ENCODE measurements around the gene TRIM41. TPM values are rescaled to one million over a fixed set of nuclear protein-coding genes. Genes with fewer than 3 reads are reported as not detected.

TRIM41 gene
- total RNA-seq, 1 donor: 15.9 TPM

GRCh38 chr5:181232593-181232992 is 9.5 kb downstream of the TRIM41 start:
- no peak for DNase-seq (ENCODE audit: insufficient read length, low spot score, missing footprints)
- Histone ChIP-seq H3K79me2 (ENCODE audit: insufficient read depth, low read length) (peaks cover 18% of the 10 kb centered on the region), H3K4me3 (ENCODE audit: insufficient read depth, low read length) (no peak overlapping the region), H3K27me3 (ENCODE audit: insufficient read depth, low read length) (no peaks in the 10 kb centered on the region), H3K9me3 (ENCODE audit: low read depth, low read length) (no peaks in the 10 kb centered on the region), H2AFZ (ENCODE audit: low read length) (no peak overlapping the region), H3K36me3 (ENCODE audit: insufficient read depth, low read length) (peaks cover 64% of the 10 kb centered on the region), H3K4me1 (ENCODE audit: insufficient read depth, low read length) (no peaks in the 10 kb centered on the region), H3K4me2 (ENCODE audit: insufficient read depth, low read length) (no peak overlapping the region), H3K27ac (ENCODE audit: low read depth, low read length) (no peak overlapping the region), H4K20me1 (ENCODE audit: insufficient read depth, low read length) (peaks cover 6% of the 10 kb centered on the region)
- TF ChIP-seq CTCF (IDR thresholded peaks at IDR 0.05; ENCODE audit: extremely low read depth, low read depth, low read length): no peak

- H3K9me3 ChIP-seq (ENCODE audit: low read depth, low read length): no peaks in the 10 kb centered on the region
- H3K27ac ChIP-seq (ENCODE audit: low read depth, low read length): no peak overlapping the region
- H3K4me2 ChIP-seq (ENCODE audit: insufficient read depth, low read length): no peak overlapping the region
- H2AFZ ChIP-seq (ENCODE audit: low read length): no peak overlapping the region
- no peaks in the 10 kb centered on the region for H3K27me3 ChIP-seq (ENCODE audit: insufficient read depth, low read length)
- H3K4me1 ChIP-seq (ENCODE audit: insufficient read depth, low read length): no peaks in the 10 kb centered on the region
- H4K20me1 ChIP-seq (ENCODE audit: insufficient read depth, low read length): peaks cover 13% of the 10 kb centered on the region
- H3K4me3 ChIP-seq (ENCODE audit: insufficient read depth, low read length): no peak overlapping the region
- no peak for TF ChIP-seq CTCF (IDR thresholded peaks at IDR 0.05; ENCODE audit: extremely low read depth, low read depth, low read length)
- H3K36me3 ChIP-seq (ENCODE audit: insufficient read depth, low read length): peaks cover 70% of the 10 kb centered on the region
- DNase-seq (ENCODE audit: insufficient read length, low spot score, missing footprints): no peak
- peaks cover 22% of the 10 kb centered on the region for H3K79me2 ChIP-seq (ENCODE audit: insufficient read depth, low read length)
Observed at GRCh38 chr5:181233088-181233800, 10.2 kb downstream of the TRIM41 start.

- H2AFZ ChIP-seq (ENCODE audit: low read length): no peak overlapping the region
- H3K9me3 ChIP-seq (ENCODE audit: low read depth, low read length): no peaks in the 10 kb centered on the region
- H4K20me1 ChIP-seq (ENCODE audit: insufficient read depth, low read length): peaks cover 17% of the 10 kb centered on the region
- H3K27ac ChIP-seq (ENCODE audit: low read depth, low read length): no peak overlapping the region
- no peak for DNase-seq (ENCODE audit: insufficient read length, low spot score, missing footprints)
- peaks cover 26% of the 10 kb centered on the region for H3K79me2 ChIP-seq (ENCODE audit: insufficient read depth, low read length)
- TF ChIP-seq CTCF (IDR thresholded peaks at IDR 0.05; ENCODE audit: extremely low read depth, low read depth, low read length): no peak
- no peaks in the 10 kb centered on the region for H3K4me1 ChIP-seq (ENCODE audit: insufficient read depth, low read length)
- peaks cover 75% of the 10 kb centered on the region for H3K36me3 ChIP-seq (ENCODE audit: insufficient read depth, low read length)
- H3K4me3 ChIP-seq (ENCODE audit: insufficient read depth, low read length): no peak overlapping the region
- no peak overlapping the region for H3K4me2 ChIP-seq (ENCODE audit: insufficient read depth, low read length)
- H3K27me3 ChIP-seq (ENCODE audit: insufficient read depth, low read length): no peaks in the 10 kb centered on the region
Observed at GRCh38 chr5:181233801-181234454, 10.8 kb downstream of the TRIM41 start.
